ENCODE measurements around the gene ATXN7L2. TPM values are rescaled to one million over a fixed set of nuclear protein-coding genes. Genes with fewer than 3 reads are reported as not detected.

ATXN7L2 gene, protein sequence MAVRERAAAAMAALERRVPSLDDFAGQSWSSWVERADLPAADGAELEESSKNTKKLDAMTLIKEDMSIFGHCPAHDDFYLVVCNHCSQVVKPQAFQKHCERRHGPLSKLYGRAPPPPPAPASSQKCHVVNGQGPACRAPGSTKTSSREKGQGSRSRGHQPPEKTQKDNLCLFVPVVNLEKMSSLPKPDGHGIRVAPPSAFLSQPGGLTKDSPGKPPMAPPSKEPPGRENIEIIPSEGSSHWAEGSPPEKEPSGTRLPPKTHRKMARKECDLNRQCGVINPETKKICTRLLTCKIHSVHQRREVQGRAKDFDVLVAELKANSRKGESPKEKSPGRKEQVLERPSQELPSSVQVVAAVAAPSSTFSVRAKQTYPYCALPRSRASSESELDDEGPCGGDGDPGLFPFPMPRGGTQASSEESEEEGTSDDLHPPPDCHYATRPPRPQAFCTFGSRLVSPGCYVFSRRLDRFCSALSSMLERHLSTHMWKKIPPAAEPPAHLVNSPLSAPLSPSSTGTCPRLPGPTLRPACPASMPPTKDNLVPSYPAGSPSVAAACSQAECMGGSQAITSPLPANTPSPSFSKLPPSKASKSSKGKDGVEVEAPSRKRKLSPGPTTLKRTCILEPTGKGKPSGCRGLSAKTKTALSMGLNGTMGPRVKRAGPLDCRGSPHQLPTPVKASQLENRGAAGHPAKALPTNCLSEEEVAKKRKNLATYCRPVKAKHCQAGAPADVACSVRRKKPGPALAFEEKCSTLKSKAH
- total RNA-seq (2022; extraction: Qiagen RNA extraction): 1.2 to 2.8 TPM (median 2.2 TPM) in 5 replicates

DNA sequence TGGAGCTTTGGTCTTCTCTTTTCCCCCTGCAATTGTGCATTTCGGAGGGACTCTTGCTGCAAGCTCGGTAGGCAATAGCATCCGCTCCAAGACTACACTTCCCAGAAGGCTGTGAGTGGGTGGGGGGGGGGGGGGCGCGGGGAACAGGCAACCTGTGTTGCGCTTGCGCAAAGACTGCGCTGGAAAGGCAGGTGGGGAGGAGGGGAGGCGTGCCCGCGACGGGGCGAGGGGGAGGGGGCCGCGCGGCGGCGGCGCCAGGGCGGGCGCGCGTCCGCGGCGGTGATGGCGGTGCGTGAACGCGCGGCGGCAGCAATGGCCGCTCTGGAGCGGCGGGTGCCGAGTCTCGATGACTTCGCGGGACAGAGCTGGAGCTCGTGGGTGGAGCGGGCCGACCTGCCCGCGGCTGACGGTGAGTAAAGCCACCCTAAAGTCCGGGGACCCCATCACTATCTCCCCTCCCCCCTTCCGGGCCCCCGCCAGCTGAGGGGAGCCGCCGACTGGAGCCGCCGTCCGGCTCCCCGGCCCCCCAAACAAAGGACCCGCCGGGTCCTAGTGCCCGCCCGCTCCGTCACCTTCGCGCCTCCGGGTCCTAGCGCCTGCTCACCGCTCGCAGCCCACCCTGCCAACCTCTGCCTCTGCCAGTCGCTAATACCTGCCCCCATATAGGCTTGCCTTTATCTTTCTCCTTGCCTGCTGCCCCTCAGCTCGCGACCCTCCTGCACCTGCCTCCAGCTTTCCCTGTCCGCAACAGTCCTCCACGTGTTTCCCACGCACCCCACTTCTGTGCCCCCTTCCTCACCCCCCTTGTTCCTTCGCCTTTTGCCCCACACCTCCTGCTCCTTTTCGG, at the start of gene ATXN7L2:
Gene ATXN7L2, plus strand, starts transcription at position 234 of the 847 bp plus-strand sequence. Its CDS starts 49 bp downstream, at position 283.

DNA sequence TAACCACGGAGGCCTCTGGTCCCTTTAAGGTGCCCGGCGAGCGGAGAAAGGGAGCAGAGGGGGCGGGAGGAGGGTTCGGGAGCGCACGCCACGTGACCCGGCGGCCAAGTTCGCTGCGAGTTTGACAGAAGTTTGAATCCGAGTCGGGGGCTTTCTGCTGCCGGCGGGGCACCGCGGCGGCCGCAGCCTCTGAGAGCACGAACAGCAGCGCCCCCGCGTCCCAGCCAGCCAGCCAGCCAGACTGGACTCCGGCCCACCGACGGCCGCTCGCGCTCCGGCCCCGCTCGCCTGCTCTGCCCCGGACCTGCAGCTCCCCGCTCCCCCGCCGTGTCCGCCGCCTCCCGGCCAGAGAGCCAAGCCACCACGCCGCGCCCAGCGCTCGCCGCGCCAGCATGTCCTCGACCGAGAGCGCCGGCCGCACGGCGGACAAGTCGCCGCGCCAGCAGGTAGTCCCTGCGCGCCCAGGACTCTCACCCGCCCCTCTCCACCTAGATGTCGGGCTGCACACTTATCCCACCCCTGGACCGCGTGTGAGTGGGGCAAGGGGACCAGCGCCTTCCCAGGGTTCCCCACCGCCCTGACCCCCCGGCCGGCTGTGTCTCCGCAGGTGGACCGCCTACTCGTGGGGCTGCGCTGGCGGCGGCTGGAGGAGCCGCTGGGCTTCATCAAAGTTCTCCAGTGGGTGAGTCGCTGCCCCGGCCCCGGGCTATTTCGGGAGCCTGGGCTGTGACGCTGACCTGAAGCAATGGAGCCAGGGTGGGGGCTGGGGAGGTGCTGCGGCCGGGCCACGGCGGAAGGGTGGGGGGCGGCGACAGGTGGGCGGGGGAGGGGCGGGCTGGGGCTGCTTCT, 17.0 kb upstream of the ATXN7L2 start, which contains the start of gene SYPL2:
Gene SYPL2, plus strand, starts transcription at position 95 of the 849 bp plus-strand sequence. Its CDS starts 298 bp downstream, at position 393.

DNA sequence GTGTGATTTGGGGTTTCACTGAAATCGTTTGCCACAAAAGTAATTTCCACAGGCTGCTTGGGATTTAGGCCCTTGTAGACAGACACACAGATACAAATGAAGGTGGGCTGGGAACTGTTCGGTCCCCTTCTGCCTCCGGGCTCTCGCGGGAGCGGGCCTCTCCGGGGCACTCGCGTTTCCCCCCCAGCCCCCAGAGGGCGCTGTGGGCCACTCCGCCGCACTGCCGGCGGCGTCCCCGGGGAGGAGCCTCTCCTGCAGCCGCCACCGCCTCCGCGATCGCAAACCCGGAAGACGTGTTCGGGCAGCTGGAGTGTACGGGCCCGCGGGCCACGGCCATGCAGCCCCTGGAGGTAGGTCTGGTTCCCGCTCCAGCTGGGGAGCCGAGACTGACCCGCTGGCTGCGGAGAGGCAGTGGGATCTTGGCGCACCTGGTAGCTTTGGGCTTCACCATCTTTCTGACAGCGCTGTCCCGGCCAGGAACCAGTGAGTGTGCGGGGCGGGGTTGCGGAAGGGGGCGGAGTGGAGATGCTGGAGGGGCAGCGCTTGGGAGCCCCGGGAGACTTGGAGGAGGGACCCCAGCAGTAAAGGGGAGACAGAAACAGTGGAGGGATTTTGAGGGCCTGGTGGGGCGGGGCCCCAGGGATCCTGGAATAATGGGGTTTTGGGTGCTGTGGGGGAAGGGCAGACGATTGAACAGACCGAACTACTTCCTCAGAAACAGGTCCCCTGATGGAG, 10.3 kb downstream of the ATXN7L2 start, which contains the start of gene CYB561D1:
Gene CYB561D1, plus strand, starts transcription at position 290 of the 735 bp plus-strand sequence. Its CDS starts 46 bp downstream, at position 336.

DNA sequence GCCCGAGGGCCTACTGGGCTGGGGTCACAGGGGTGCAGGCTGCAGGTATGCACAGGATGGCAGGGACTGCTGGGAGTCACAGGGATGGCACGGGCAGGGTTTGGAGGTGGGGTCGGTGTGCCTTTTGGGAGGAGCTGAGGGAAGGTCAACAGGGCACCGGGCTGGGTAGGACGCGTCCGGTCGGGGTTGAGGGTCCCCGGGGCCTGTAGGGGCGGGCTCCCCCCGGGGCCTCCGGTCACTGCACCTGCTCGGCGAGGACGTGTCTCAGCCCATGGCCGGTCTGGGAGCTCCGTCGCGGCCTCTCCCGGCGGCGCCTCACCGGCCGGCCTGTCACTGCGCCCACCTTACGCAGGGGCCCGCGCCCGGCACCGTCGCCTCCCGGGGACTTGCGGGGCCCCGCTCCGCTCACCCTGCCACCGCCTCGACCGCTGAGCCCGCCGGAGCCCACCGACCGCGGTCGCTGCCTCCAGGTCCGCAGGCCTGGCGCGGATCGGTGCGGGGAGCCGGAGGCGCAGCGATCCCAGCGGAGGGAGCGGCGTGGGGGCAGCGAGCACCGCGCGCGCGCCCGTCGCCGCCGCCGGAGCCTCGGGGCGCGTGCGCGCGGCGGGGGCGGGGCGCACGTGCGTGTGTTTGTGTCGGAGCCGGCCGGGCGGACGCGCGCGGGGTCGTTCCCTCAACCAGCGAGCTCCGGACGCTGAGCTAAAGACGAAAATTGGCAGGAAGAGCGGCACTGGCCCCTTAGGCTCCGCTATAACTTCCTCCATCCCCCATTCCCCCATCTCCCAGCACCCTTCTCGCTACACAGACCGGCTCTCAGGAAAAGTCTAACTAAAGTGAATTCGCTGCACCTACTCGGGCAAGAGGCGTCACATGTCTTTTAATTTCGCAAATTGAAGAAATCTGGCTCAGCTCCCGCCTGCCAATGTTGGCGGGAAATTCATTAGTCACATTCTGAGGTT, 25.8 kb downstream of the ATXN7L2 start, which contains the start of gene AMIGO1:
Gene AMIGO1, minus strand, starts transcription at position 552 of the 959 bp plus-strand sequence. CDS start 815 bp downstream, outside the sequence.

DNA sequence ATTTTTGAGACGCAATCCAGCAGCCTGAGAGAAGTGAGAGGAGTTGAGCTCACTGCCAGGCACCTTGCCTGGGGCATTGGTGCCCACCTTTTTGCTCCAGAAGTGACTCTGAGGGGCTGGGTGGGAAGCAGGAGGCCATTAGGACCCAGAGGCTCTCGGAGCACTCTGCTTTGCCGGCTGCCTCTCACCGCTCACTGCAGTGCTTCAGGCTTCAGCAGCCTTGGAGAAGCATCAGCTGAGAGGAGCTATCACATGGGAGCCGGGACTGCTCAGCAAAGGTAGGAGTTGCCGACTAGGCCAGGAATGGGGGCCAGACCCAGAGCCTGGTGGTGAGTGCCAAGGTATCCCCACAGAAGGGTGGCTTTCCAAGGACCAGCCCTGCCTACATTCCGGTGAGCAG, 56.0 kb downstream of the ATXN7L2 start, which contains the start of gene GPR61:
Gene GPR61, plus strand, starts transcription at position 197 of the 400 bp plus-strand sequence. CDS start 3,151 bp downstream, outside the sequence.

Other genes with a start within 250 kb of the ATXN7L2 start
- gene CELSR2, start 234.4 kb upstream of the ATXN7L2 start, total RNA-seq (2022; extraction: Qiagen RNA extraction): 3.7 to 5.0 TPM (median 4.7 TPM) in 5 replicates
- gene PSRC1, start 200.8 kb upstream of the ATXN7L2 start, total RNA-seq (2022; extraction: Qiagen RNA extraction): 16.9 to 22.3 TPM (median 22.2 TPM) in 5 replicates
- not detected in 5 replicates for gene MYBPHL, start 176.9 kb upstream of the ATXN7L2 start, total RNA-seq (2022; extraction: Qiagen RNA extraction)
- 3.4 to 5.7 TPM (median 3.9 TPM) in 5 replicates for gene SORT1, start 86.0 kb upstream of the ATXN7L2 start, total RNA-seq (2022; extraction: Qiagen RNA extraction)
- 98.1 to 109 TPM (median 102 TPM) in 5 replicates for gene PSMA5, start 57.5 kb upstream of the ATXN7L2 start, total RNA-seq (2022; extraction: Qiagen RNA extraction)
- gene SYPL2, start 17.4 kb upstream of the ATXN7L2 start, total RNA-seq (2022; extraction: Qiagen RNA extraction): 0.05 to 0.13 TPM (median 0.08 TPM) in 5 replicates
- 4.1 to 4.2 TPM (median 4.2 TPM) in 5 replicates for gene CYB561D1, start 10.2 kb downstream of the ATXN7L2 start, total RNA-seq (2022; extraction: Qiagen RNA extraction)
- gene AMIGO1, start 25.8 kb downstream of the ATXN7L2 start, total RNA-seq (2022; extraction: Qiagen RNA extraction): 1.0 to 1.4 TPM (median 1.3 TPM) in 5 replicates
- gene GPR61, start 56.0 kb downstream of the ATXN7L2 start, total RNA-seq (2022; extraction: Qiagen RNA extraction): 0.06 TPM in 1 of 5 replicates, not detected in the others
- 4.5 to 5.9 TPM (median 5.1 TPM) in 5 replicates for gene GNAI3, start 64.7 kb downstream of the ATXN7L2 start, total RNA-seq (2022; extraction: Qiagen RNA extraction)
- gene GNAT2, start 135.7 kb downstream of the ATXN7L2 start, total RNA-seq (2022; extraction: Qiagen RNA extraction): 0.07 to 0.10 TPM in 2 of 5 replicates, not detected in the others
- 19.2 to 23.8 TPM (median 21.5 TPM) in 5 replicates for gene AMPD2, start 135.9 kb downstream of the ATXN7L2 start, total RNA-seq (2022; extraction: Qiagen RNA extraction)
- 8.4 to 10.5 TPM (median 9.3 TPM) in 5 replicates for gene GSTM4, start 172.2 kb downstream of the ATXN7L2 start, total RNA-seq (2022; extraction: Qiagen RNA extraction)
- gene GSTM2, start 184.2 kb downstream of the ATXN7L2 start, total RNA-seq (2022; extraction: Qiagen RNA extraction): 2.7 to 4.1 TPM (median 3.4 TPM) in 5 replicates
- not detected in 5 replicates for gene GSTM1, start 203.9 kb downstream of the ATXN7L2 start, total RNA-seq (2022; extraction: Qiagen RNA extraction)
- gene GSTM5, start 228.3 kb downstream of the ATXN7L2 start, total RNA-seq (2022; extraction: Qiagen RNA extraction): not detected in 5 replicates

Data from A549 treated with AZD2906 at 1 μM for 4 hours (cell line).